Stimulated activated CD4-positive, alpha-beta T cell treated with anti-CD3 and anti-CD28 coated beads, Interleukin-4, amount 100 ng/mL, for 4 hours (primary cell): ENCODE measurements around the gene SLC12A1.

Experiments
- DNase-seq, 2 experiments: peaks; one replicate each; pipeline ENCODE4 v3.0.0-alpha.2; 2020

Gene SLC12A1

DNA sequence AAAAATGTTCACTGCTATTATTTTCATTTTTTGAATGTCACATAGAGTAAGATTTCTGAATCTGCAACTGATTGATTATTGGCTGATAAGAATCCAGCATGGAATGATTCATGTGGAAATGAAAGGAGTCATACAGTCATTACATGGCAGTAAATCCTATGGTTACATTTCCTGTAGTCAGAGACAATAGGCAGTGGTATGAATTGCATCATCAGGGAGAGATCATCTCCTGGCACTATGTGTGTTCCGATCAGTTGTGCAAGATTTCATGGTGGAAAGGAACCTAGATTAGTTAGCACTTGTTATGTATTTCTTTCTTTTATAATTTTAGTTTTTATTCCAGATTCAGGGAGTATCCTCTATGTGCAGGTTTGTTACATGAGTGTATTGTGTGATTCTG is 38.8 kb downstream of the SLC12A1 start:
- no peak for DNase-seq

DNA sequence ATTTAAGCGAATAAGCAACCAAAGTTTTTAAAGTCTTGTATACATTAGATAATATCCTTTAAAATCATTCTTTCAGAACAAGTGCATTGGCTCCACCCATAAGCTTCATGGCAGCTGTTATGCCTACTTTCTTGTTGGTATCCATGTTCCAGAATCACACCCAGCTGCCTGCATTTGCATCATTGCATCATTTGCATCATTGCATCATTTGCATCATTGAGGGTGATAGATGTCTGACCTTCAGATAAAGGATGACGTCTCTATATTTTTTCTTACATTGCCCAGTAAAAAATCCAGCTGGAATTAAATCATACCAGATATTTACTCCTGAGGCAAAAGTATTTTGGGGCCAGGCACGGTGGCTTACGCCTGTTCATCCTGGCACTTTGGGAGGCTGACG is 42.3 kb downstream of the SLC12A1 start:
- DNase-seq = no peak

DNA sequence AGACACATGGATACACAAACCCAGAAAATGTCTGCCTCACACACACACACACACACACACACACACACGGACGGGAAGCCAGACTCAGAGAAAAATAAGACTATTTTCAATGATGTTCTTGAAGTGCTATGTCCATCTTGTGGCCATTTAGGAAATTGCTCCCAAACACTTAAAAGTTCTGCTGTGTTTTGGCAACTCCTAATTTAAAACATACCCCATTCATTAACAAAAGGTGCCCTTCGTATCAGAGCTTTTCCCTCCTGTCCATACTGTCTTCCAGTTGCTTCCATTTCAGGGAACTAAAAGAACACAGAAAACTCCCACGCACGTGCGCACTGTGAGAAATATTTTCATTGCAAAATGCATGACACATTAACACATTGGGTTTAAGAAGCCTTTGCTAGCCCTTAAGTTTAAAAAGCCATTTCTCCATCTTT is 44.6 kb downstream of the SLC12A1 start:
- no peak for DNase-seq

DNA sequence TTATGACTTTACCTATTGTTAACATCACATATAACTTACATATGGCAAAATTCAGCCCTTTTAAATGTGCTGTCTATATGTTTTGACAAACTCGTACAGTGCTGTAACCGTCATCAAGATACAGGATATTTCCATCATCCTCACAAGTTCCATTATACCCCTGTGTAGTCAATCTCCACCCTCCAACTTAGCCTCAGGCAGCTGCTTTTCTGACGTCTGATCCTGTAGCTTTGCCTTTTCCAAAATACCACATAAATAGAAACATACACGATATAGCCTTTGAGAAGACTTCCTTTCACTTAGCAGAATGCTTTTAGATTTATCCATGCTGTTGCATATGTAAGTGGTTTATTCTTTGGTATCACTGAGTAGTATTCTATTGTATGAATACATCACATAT is 47.1 kb downstream of the SLC12A1 start:
- DNase-seq = no peak

DNA sequence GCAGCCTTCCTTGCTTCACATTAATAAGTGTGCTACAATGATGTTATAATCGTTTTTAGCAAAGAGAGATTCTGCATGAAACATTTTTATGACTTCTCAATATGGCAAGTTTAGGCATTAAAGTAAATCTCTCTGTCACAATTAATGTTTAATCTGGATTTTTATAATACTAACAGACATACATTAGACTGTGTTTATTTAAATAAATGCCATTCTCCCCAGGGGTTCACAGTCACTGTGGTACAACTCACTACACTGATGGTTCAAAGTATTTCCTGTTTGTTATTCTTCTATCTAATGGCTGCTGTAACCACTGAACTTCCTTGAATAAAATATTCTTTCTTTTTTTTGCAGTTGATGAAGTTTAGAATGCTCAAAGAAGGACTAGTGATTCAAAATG is 59.0 kb downstream of the SLC12A1 start:
- DNase-seq = no peak

DNA sequence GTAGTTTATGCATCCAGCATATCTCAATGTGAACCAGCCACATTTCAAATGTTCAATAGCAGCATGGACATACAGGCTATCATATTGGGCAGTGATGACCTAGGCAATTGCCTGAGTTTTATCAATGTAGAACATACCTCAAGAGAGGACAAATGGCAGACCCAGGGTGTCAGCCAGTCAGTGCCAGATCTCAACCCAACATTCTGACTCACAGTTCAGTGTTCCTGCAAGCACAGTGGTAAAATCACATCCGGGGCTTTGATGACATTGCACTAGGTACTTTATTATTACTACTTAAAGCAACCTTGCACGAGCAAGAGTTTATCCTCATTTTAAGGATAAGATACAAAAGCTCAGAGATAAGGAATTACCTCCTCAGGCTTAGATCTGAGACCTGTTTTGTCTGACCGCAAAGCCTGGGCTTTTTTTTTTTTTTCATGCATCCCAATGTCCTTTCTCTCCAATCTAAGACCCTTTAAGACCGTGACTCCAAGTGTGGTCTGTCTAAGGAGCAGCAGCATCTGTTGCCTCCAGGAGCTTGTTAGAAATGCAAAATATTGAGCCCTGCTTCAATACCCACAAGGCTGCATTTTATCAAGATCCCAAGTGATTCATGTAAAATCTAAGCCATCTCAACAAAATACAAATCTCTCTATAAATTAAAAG is 60.1 kb downstream of the SLC12A1 start:
- DNase-seq = no peak

DNA sequence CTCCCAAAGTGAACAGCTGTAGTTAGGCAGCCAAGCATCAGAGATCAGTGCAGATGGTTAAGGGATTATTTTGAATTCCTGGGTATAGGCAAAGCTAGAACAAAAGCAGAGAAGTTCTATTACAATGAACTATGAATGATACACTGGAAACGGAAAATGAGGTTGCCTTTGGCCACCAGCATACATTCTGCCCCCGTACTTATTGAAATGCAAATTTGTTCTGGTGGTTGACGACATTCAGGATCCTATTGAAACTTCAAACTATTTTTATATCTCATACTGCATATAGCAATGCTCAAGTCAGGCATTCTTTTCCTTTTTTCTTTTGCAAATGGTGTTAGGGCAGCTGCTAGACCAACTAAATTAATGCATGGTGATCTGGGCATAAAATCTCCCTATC is 61.7 kb downstream of the SLC12A1 start:
- DNase-seq = no peak

DNA sequence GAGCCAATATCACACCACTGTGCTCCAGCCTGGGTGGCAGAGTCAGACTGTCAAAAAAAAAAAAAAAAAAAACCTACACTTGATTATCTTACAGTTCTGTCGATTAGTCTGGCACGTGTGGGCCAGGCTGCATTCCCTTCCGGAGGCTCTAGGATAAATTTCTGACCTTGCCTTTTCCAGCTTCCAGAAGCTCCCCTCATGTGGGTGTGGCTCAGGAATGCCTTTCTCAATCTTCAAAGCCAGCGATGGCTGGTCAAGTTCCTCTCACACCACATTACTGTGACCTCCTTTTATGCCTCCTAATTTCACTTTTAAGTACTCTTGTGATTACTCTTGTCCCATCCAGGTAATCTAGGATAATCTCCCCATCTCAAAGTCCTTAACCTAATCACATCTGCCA is 66.9 kb downstream of the SLC12A1 start:
- no peak for DNase-seq

DNA sequence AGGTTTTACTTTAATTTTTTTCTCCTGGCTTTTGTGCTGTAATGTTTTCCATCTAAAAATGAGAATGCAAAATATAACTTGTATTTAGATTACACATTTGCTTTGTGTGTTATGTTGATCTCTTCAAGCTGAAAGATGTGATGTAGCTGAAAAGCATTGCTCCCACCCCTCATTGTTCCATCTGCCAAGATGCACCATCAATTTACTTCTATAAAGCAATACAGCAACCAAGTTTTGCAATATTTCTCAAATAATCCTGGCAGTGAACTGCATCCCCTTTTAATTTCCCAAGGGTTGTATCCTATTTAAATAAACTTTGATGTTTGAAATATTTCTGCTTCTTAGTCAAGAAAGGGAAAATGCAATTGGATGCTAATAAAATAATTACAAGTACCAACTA is 72.6 kb downstream of the SLC12A1 start:
- no peak for DNase-seq

DNA sequence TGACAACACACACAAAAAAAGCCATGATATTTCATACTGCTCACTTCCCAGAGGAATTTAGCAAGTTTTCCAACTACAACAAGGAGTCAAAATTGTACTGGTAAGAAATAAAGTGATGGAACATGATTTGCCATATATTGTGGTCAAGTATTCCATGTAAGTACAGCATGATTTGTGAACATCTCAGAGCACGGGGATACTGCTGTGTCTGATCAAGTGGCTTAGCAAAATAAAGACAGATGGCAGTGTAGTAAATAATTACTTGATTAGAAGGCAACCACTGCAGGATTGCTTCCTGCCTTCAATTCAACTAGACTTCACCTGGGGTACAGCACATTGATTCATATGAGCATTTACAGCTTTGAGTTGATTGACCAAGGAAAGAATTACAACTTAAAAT is 73.5 kb downstream of the SLC12A1 start:
- DNase-seq = no peak

DNA sequence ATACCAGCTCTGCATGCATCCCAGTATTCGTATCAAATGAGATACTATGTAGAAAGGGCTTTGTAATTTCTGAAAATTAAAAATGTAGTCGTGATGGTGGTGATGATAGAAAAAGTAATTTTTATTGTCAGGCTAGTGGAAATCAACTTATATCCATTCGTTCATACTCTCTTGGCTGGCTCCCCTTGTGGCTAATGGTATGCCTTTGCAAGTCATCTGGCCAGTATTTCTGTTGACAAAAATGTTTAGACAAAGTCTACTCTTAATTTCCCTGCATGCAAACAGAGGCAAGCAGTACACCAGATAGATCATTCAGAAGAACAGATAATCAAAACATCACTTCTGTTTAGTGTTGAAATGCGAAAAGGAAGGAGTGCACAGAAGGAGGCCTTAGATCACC is 75.6 kb downstream of the SLC12A1 start:
- no peak for DNase-seq

DNA sequence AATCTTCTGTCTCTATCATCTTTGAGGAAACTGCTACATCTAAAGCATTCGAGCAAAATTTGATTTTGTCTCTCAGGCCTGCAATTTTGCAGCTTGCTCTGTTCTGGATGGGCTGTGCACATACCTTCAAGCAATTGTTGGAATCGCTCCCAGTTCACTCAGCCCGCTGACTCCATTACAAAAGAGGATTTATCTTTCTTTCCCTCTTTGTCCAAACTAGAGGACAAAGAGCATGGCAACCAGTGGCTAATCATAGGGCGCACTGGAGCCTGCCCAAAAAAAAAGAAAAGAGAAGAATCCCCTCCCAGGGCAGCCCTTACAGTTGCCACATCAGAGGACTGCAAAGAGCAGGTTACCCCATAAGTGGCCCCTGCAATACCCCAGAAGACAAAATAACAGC is 76.1 kb downstream of the SLC12A1 start:
- no peak for DNase-seq

DNA sequence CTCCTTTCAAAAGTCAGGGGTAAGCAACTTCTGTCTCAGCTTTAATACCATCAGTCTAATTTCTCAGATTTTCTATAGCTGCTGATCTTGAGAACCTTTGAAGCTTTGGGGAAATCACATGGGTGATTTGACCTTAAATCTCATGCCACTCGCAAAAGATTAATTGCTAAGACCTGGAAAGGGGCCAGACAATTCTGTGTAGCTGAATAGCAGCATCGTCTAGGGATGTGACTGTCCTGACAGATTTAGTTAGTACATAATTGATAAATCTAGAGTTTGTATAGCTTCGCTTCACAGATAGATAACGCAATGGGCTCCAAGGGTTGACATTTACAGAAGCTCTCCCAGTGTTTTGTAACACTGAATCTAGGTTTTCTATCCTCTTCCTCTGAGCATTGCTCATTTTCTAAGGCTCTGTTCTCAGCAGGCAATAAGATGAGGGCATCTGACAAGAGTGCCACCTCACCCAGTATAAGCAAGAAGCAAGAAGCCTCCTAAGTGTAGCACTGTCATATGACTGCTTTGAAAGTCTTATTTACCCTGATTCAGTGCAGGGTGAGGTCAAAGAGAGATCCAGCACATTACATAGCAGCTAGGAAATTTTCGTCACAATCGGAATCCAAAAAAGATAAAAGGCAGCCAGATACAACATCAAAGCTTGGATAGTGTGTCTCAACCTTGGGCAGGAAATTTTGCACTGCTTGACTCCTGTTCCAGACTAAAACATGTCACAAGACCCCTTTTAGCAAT is 77.5 kb downstream of the SLC12A1 start:
- DNase-seq = no peak

DNA sequence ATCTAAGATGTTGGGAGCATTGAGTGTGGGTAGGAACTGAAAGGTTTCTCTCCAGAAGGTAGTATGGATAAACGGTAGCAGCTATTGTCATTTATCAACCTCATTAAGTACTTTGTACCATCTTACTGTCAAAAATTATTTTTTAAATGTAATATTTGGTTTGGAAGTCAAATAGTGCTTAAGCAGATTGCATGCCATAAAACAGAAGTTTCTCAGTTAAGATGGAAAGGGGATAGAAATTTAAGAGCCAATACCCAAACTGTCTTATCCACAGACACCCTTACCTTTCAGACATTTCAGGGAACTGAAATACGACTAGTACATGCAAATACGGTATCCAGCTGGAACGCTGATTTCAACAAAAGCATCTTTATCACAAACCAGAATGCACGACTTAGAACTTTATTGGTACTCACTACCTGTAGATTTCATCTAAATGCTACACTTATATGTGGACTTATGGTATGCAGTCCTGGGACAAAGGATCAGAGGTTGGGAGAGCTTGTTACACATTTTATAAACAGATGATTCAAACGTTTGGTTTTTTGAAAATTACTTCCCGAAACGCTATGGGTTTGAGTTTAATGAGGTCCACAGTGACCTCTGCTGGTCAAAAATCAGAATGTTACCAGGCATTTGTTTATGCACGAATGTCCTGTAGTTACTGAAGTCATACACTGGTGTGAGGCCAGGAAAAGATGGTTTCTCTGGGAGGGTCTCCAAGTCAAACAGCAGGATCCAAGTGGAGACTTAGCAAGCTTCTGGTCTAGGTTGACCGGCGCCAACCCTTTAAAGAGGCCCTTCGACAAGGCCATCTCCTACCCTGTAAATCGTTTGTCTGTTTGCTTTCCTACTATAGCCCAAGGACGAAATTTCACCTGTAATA is 79.5 kb downstream of the SLC12A1 start:
- no peak for DNase-seq

DNA sequence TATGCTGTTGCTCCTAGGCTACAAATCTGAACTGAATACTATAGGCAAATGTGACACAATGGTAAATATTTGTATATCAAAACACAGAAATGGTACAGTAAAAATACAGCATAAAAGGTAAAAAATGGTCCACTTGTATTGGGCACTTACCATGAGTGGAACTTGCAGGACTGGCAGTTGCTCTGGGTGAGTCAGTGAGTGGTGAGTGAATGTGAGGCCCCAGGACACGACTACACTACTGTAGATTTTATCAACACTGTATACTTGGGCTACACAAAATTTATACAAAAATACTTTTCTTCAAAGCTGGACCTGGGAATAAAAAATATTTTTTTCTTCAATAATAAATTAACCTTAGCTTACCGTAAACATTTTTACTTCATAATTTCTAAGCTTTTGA is 83.5 kb downstream of the SLC12A1 start:
- no peak for DNase-seq

DNA sequence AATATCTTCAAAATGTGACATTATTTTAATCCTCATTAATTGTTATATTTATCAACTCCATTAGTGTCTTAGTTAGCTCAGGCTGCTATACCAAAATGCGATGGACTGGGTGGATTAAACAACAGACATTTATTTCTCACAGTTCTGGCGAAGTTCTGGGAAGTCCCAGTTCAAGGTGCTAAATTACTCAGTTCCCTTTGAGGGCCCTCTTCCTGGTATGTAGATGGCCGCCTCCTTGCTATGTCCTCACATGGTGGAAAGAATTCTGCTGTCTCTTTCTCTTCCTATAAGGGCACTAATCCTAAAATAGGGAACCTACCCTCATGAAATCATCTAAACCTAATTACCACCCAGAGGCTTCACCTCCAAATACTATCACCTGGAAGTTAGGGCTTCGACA is 86.4 kb downstream of the SLC12A1 start:
- DNase-seq = no peak

DNA sequence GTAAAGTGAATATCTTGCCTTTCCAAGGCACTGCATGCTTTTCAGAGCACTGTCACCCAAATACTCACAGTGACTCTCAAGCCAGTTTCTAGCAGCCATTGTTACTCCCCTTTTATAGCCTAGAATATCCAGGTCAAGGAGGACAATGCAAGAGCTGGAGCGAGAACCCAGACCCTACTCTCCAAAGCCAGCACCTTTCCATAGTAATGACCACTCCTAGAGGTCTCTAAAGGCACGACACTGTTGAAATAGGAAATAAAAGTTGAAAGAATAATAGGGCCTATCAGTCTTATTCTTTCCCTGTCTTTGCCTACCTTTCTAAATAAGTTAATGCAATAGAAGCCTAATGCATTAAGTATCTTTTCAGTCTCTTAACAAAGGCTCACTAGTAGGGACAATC is 91.6 kb downstream of the SLC12A1 start:
- no peak for DNase-seq

DNA sequence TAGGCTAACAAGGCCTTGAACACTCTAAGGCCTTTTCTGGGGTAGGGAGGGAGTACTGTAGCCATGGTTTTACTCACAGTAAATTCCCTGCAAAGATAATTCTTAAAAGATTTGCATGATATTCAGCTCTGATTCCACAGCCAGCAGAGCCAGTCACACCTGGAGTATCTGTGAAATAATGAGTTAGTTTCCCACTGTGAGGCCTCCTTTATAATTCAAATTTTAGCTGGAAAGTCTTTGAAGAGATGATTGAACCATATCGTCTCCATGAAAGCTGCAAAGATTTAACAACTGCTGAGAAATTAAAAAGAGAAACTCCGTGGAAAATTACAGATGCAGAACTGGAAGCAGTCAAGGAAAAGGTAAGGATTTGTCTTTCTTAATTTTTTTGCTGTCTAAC is 92.8 kb downstream of the SLC12A1 start:
- no peak for DNase-seq

DNA sequence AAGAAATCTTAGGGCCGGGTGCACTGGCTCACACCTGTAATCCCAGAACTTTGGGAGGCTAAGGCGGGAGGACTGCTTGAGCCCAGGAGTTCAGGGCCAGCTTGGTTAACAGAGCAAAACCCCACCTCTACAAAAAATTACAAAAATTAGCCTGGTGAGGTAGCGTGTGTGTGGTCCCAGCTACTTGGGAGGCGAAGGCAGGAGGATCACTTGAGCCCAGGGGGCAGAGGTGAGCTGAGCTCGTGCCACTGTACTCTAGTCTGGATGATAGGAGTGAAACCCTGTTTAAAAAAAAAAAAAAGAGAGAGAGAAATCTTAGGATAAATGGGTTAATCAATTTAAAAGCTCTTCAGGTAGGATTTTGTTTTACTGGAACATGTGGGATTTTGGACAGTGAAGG is 93.9 kb downstream of the SLC12A1 start:
- DNase-seq = no peak

DNA sequence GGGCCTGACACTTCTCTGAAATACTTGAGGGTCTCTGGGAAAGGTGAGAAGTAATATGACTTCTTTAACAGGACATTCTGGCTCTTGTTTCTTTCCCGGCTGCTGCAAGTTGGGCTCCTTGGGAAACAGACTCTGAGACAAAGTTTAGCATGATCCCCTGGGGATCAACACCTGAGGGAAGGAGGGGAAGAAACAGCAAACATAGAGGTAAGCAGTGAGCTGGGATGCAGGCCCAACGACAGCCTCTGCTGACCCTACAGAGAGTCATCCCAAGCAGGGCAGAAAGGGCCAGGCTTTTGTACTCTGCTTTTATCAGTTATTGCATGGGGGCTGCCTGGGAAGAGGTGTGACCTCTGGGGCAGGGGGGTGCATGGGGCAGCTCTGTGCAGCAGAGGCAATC is 98.3 kb downstream of the SLC12A1 start:
- DNase-seq = no peak

DNA sequence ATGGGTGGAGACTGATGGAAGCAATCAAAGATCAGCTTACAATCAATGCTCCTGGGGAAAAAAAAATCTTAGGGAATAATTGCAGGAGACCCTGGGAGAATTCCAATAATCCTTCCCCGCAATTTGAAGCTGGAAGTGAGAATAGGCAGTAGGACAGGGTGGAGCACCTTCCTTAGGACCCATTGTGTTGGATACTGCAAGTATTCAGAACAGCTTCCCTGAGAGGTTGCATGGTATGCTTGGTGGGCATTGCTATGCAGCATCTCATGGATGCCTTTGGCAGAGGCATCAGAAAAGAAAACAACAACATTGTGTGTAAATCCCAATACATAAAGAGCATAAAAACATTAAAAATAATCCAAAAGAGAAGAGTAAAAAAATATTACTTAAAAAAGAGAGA is 100.5 kb downstream of the SLC12A1 start:
- DNase-seq = no peak

DNA sequence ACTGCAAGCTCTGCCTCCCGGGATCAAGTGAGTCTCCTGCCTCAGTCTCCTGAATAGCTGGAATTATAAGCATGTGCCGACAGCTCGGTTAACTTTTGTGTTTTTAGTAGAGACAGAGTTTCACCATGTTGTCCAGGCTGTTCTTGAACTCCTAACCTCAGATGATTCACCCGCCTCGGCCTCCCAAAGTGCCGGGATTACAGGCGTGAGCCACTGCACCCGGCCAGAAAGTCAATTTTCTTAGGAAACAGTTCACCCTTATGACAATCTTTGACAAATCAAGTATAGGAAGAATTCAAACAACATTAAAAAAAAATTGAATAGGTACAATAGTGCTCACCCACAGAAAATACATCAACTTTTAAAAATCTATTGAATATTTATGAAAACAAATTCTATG is 101.5 kb downstream of the SLC12A1 start:
- DNase-seq = no peak

DNA sequence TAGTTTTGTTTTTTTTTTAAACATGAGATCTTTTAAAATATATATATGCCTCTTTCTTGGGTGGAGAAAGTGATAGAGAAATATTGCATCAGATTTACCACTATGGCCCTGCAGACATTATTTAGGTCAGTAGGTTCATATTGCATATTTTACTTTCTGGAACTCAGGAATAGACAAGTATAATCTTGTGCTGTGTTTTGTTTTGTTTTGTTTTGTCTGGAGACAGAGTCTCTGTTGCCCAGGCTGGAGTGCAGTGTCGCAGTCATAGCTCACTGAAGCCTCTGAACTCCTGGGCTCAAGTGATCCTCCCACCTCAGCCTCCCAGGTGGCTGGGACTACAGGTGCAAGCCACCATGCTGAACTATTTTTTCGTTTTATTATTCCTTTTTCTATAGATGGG is 103.6 kb downstream of the SLC12A1 start:
- no peak for DNase-seq

DNA sequence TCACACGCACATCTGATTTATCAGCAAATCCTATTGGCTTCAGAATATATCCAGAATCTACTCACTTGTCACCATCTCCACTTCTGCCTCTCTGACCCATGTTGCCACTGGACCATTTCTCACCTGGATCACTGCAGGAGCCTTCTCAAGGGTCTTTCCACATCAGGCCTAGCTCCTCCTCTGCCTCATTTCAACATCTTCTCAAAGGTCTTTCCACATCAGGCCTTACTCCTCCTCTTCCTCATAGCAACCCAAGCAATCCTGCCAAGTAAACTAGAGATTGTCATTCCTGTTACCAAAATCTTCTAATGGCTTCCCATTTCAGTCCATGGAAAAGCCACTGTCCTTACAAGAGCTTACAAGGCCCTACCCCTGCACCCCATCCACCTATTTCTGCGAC is 107.1 kb downstream of the SLC12A1 start:
- DNase-seq = no peak
